HG02642 (cell line): ENCODE measurements around the gene SUGP2.

Experiments
- ATAC-seq: cut with Tn5 transposase; IDR thresholded peaks from one replicate; pipeline ENCODE4 v1.9.1; 2021; ENCODE audit warnings: mild to moderate bottlenecking; ENCODE audit not compliant: unreplicated experiment, poor library complexity

Gene SUGP2

GRCh38 chr19:19033426-19034203, at the start of gene SUGP2, which contains the start of gene ARMC6:
SUGP2 (minus strand) TSS chr19:19033517; CDS start chr19:19031071, 2,446 bp downstream.
ARMC6 (plus strand) TSS chr19:19033603; CDS start chr19:19034210, 607 bp downstream.
- ATAC-seq: peak; percentile 79

DNA sequence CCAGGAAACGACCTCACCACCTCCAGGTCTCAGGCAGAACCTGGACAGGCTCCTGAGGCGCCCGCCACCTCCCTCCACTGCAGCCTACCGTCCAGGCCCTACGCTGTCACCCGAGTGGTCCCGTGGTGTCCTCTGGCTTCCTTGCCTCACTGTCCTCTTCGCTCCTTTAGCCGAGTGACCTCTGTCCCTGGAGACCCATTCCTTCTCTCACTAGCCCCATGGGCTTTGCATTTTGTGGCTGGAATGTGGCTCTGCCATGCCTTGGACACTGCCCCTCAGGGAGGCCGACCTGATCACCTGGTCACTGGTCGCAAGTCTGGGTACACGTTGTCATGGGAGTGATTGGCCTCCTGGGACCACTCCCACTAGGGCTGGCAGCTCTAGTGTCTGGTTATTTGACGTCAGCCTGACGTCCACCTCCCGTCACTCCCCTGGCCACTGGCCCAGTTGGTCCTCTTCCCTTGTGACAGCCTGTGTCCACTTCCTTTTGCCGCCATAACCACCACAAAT, 48.4 kb upstream of the SUGP2 start:
- ATAC-seq: no peak

DNA sequence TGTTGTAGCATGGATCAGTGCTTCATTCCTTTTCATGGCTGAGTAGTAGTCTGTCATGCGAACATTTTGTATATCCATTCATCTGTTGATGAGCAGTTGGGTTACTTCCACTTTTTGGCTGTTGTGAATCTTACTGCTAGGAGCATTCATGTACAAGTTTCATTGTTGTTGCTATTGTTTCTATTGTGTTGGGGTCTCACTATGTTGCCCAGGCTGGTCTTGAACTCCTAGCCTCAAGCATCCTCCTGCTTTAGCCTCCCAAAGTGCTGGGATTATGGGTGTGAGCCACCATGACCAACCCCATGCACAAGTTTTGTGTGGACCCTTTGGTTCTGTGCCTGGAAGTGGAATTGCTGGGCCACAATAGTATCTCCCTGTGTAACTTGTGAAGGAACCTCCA, 46.3 kb upstream of the SUGP2 start:
- no peak for ATAC-seq

GRCh38 chr19:19078801-19079200, 45.5 kb upstream of the SUGP2 start:
- no peak for ATAC-seq

DNA sequence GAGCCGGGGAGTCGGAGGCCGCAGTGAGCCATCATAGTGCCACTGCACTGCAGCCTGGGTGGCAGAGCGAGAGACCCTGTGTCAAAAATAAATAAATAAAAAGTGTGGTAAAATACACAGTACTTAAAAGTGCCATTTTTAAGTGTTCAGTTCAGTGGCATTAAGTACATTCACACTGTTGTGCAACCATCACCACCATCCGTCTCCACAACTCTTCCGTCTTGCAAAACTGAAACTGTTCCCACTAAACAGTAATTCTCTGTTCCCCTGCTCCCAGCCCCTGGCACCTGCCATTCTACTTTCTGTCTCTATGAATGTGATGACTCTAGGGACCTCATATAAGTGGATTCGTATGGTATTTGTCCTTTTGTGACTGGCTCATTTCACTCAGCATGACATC, 43.8 kb upstream of the SUGP2 start:
- ATAC-seq: no peak

GRCh38 chr19:19076476-19076875, 43.2 kb upstream of the SUGP2 start:
- ATAC-seq: no peak

- no peak for ATAC-seq
Measured at GRCh38 chr19:19075126-19075525, 41.8 kb upstream of the SUGP2 start.

- no peak for ATAC-seq
Measured at GRCh38 chr19:19074196-19074882, 41.0 kb upstream of the SUGP2 start.

- ATAC-seq: no peak
Measured at GRCh38 chr19:19071897-19072296, 38.6 kb upstream of the SUGP2 start.

DNA sequence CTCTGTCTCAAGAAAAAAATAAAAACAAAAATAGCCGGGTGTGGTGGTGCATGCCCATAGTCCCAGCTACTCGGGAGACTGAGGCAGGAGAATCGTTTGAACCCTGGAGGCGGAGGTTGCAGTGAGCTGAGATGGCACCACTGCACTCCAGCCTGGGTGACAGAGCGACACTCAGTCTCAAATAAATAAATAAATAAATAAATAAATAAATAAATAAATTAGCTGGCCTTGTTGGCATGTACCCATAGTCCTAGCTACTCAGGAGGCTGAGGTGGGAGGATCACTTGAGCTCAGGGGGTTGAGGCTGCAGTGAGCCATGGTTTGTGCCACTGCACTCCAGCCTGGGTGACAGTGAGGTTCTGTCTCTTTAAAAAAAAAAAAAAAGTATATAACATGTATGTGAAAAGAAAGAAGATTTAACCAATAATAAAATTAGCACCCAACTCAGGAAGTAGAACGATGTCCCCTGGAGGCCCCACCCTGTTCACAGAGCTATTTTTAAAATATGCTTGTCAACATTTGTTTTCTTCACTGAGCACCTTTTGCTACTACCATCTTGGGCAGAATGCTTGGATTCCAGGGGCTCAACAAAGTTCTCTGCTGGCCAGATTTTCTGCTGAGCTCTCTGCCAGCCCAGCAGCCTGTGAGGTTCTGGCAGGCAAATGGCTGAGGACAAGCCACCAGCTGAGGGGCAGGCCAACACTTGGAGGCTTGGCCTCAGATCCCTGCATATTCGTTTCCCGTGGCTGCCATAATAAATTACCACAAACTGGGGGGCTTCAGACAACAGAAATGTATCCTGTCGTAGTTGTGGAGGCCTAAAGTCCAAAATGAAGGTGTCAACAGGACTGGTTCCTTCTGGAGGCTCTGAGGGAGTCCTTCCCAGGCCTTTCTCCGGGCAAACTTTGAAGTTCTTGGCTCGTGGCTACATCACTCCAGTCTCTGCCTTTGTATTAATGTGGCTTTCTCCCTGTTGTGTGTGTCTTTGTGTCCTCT, 35.6 kb upstream of the SUGP2 start:
- ATAC-seq: no peak

GRCh38 chr19:19067276-19068072, 34.2 kb upstream of the SUGP2 start:
- no peak for ATAC-seq

DNA sequence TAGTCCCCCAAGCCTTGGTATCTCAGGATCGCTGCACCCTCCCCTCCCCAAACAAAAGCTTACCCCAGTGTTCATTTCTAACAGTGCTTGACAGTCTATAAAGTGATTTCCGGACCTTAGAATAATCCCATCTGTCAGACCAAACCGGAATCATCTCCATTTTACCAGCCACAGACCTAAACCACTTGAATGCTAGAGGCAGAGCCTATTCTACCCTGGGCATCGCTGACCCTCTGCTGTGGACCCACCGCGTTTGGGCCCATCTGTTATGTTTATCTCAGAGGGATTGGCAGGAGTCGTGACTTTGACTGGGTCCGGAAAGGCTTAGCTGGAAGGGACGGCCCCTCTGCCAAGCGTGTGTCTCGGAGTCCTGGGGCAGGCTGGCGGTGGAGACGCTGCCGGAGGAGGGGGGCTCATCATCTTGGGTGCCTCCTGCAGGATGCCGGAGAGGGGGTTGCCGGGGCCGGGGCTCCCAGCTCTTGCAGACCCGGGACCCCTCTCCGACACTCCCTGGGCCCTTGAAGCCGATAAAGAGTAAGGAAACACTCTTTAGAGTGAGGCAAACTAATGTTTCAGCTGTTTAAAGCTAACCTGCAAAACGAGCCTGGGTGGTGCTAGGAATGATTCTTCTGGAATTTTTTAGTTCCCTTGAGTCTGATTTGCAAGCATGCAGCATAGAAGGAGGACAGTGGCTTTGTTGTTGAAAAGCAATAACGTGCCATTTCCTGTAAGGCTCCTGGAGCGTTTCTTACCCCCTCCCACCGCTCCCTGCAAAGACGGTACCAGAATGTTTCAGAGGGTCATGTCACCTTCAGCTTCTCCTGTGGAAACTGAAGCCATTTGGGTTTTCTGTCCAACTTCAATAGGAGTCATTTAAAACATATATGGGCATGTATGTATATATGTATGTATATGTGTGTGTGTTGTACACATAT, 31.8 kb upstream of the SUGP2 start:
- ATAC-seq: no peak

- no peak for ATAC-seq
Measured at GRCh38 chr19:19064098-19064722, 30.9 kb upstream of the SUGP2 start.

DNA sequence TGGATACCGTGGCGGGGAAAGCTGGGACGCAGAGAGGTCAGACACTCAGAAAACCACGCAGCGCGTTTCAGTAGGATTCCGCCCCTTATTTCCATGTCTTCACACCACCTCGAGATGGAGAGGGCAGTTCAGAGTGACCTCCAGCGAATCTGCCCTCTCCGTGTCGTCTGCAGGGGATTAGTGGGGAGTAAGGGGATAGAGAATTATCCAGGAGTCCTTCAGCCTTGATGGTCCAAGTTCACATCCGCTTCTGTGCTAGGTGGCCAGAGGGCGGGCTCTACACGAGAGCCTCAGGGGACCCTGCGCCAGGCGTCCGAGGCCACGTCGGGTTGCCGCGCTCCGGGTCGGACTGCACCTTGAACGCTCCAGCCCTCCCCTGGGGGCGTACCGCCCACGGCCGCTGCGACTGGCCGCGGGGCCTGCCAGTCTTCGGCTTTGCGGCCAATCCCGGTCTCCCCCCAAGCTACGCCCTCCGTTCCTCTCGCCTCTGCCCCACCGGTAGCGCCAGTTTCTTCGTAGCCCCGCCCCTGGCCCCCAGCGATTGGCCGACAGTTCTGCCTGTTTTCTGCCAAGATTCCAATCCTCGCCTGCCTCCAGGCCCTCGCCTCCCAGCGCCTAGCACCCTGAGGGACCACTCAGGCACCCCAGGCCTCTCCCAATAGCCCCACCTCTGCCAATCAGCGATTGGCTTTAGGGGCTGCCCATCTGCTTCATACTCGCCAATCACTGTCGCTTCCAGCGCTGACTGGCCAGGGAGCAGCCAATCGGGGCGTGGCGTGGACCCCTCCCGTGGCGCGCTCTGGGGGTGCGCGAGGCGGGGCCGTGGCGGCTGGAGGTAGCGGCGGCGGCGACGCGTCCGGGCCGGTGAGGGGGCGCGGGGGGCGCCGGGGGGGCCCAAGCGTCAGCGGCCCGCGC, 30.1 kb upstream of the SUGP2 start, which contains the start of gene SLC25A42:
TSS of gene SLC25A42 (plus strand) at position 812 of the 915 bp plus-strand sequence. CDS start 32,131 bp downstream, outside the sequence.
- ATAC-seq: peak; percentile 92

DNA sequence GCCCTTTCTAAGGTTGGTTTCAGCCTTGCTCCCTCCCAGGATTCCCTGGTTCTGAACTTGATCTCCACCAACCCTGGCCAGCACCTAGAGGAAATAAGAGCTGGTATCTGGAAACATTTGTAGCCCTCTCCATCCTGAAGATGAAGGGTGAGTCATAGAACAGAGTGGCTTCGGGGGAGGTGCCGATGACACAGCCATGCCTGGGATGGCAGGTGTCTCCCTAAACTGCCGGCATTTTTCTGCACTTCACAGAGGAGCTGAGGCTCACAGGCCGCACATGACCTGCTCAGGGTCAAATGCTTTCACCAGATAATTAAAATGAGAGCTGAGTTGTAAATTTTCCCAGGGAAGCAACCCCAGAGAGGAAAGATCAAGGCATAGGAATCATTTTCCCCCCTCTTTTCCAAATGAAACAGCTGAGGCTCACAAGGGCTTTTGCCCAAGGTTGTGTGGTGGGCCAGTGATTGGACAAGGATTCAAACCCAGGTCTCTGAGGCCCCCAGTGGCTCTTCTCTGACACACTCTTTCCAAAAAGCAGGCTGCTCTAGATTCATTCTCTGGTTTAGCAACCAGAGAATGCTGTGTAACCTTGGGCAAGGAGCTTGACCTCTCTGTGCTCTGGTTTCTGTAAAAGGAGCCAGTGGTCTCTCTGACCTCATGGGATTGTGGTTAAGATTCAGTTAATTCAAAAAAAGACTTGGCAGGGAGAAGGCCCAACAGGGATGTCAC, 29.3 kb upstream of the SUGP2 start:
- ATAC-seq: no peak

DNA sequence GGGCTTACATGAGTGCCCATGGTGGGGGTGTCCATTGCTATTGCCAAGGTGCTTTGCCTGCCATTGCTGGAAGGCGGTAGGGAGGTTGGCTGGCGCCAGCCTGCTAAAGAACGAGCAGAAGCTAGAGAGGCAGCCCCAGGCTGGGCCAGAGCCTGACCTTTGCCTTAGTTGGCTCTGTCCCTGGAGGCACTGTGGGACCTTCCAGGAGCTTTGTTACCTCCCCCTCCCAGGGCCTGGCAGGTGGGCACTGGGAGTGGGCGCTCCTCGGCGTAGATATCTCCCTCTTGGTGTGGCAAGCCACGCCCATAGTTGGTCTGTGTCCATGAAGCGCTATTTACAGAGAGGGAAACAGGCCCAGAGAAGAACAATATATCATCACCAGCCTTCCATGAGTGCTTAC, 28.2 kb upstream of the SUGP2 start:
- ATAC-seq: no peak
